GM12875 (cell line): ENCODE data around the gene CRADD.

Experiments used
- H3K4me3 ChIP-seq: one replicate; pipeline ENCODE4 v1.5.1; 2011; ENCODE audit warnings: low read depth, low read length, control low read depth
- TF ChIP-seq, protein P1 (sequence below): IDR thresholded peaks from 2 replicates; pipeline ENCODE4 v1.5.1; 2011; ENCODE audit warnings: low read depth, mild to moderate bottlenecking, control low read depth, inconsistent platforms, low read length, moderate library complexity, borderline replicate concordance; ENCODE audit not compliant: insufficient read depth

Gene CRADD

GRCh38 chr12:93670104-93670503 lies 7.1 kb upstream of the CRADD start:
- TF ChIP-seq, protein P1, sequence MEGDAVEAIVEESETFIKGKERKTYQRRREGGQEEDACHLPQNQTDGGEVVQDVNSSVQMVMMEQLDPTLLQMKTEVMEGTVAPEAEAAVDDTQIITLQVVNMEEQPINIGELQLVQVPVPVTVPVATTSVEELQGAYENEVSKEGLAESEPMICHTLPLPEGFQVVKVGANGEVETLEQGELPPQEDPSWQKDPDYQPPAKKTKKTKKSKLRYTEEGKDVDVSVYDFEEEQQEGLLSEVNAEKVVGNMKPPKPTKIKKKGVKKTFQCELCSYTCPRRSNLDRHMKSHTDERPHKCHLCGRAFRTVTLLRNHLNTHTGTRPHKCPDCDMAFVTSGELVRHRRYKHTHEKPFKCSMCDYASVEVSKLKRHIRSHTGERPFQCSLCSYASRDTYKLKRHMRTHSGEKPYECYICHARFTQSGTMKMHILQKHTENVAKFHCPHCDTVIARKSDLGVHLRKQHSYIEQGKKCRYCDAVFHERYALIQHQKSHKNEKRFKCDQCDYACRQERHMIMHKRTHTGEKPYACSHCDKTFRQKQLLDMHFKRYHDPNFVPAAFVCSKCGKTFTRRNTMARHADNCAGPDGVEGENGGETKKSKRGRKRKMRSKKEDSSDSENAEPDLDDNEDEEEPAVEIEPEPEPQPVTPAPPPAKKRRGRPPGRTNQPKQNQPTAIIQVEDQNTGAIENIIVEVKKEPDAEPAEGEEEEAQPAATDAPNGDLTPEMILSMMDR: no peak
- H3K4me3 ChIP-seq: no peak overlapping the region

GRCh38 chr12:93671044-93671443 lies 6.1 kb upstream of the CRADD start:
- TF ChIP-seq, protein P1: no peak
- H3K4me3 ChIP-seq: no peak overlapping the region

- TF ChIP-seq, protein P1: no peak
- H3K4me3 ChIP-seq: no peak overlapping the region
Measured at GRCh38 chr12:93673084-93673483, 4.1 kb upstream of the CRADD start.

DNA sequence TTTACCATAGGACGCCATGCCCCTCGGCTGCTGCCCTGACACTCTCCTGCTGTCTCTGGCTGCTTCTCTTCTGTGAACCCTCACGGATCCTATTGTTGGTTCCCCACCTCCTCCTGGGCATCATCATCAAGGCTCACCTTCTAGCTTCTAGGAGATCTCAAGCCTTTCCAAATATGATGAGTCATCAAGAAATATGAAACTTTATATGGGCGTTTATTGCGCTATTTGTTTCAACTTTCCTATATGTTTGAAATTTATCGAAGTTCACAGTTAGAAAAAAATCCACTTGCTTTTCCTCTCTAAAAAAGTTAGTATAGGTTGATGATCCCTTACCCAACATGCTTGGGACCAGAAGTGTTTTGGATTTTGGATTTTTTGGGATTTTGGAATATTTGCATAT lies 2.8 kb upstream of the CRADD start:
- TF ChIP-seq, protein P1: no peak
- no peak overlapping the region for H3K4me3 ChIP-seq

GRCh38 chr12:93676408-93677194 lies 574 bp upstream of the CRADD start:
- peak overlapping the region; percentile 44 for H3K4me3 ChIP-seq
- TF ChIP-seq, protein P1: no peak

DNA sequence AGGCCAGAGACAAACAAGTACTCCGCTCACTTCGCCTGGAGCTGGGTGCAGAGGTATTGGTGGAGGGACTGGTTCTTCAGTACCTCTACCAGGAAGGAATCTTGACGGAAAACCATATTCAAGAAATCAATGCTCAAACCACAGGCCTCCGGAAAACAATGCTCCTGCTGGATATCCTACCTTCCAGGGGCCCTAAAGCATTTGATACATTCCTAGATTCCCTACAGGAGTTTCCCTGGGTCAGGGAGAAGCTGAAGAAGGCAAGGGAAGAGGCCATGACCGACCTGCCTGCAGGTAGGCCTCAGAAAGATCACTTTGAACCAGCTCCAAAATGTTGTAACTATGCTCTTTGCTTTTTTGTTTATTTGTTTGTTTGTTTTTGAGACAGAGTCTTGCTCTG lies 1.6 kb downstream of the CRADD start:
- no peak overlapping the region for H3K4me3 ChIP-seq
- TF ChIP-seq, protein P1: no peak

DNA sequence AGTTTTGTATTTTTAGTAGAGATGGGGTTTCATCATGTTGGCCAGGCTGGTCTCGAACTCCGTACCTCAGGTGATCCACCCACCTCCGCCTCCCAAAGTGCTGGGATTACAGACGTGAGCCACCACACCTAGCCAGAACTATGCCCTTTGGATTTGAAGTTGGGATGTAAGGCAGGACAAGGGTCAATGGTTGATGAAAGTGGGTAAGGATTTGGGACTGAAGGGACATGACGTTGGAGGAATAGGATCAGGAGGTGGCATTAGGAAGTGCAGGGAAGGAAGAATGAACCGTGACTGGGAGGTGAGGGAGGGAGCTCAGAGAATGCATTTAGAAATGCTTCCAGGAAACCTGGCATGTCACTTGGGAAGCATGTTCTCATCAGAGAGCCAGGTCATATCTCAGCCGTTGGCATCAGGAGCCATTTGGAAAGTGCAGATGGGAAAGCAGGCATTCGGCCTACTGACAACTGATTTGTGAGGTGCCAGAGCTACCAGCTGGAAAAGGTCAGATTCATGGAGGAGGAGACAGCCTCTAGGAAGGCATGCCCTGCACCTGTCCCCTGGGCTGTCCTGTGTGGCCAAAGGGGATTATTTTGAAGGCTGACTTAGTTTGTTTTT lies 2.2 kb downstream of the CRADD start:
- no peak overlapping the region for H3K4me3 ChIP-seq
- TF ChIP-seq, protein P1: no peak
